NCI-H774 (cell line): Measurements from ENCODE around the gene NR3C1.

Experiments used
- DNase-seq: peaks from one replicate; lab custom pipeline; 2025; lab: John Stamatoyannopoulos, UW

NR3C1 gene

DNA sequence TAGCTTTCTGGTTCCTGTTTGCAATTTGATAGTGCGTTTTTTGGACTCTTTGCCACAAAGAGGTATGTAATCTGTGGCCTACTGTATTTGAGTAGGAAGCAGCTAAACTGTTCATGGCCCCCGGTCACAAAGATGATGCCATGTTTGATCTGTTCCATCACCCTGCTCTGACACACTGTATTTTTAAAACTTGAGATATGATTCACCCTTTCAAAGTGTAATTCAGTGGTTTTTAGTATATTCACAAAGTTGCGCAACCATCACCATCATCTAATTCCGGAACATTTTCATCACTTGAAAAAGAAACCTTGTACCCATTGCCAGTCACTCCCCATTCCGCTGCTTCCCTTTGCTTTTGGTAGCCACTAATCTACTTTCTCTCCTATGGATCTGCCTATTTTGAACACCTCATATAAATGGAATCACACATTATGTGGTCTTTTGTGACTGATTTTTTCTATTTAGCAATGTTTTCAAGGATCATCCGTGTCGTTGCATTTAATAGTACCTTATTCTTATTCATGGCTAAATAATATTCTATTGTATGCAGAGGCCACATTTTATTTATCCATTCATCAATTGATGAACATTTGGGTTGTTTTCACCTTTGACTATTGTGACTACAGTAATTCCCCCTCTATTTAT is 141.6 kb downstream of the NR3C1 start:
- no peak for DNase-seq

DNA sequence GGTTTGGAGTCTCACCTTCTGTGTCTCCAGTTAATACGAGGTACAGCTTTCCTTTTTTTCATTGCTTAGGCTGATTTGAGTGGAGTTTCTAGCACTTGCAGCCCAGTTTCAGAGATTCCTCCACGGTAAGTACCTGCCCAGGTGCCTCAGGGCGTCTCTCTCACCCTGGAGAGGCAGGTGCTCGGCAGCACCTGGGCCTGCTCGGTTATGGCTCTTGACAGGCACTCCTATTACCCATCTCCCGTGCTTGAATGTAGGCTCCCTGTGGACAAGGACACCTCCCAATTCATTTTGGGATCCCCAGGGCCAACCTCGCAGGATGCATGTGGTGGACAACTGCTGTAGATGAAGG is 144.3 kb downstream of the NR3C1 start:
- DNase-seq, result no peak

DNA sequence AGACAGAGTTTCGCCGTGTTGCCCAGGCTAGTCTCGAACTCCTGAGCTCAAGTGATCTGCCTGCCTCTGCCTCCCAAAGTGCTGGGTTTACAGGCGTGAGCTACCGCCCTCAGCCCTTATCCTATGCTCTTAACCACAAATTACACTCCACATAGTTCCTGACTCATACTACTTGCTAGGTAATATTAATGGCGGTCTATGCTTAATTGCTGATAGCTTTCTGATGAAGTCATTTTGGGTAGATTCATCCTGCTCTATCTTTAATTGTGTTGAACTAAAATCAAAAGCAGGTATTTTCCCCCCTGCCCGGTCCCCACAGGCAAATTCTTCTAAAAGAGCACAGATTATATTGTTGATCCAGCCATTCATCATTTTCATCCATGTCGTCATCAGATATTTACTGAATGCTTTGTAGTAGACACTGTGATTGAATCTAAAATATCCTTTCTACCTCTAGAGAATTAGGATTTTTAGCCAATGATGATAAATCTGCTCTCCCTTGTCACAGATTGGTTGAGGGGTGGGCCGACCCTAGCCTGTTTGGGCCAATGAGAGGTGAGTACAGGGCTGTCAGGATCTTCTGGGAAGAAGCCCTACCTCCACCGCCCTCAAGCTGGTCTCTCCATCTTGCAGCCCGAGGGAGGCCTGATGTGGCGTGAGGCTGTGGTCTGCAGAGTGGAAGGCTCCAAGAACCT is 144.8 kb downstream of the NR3C1 start:
- DNase-seq, result no peak

DNA sequence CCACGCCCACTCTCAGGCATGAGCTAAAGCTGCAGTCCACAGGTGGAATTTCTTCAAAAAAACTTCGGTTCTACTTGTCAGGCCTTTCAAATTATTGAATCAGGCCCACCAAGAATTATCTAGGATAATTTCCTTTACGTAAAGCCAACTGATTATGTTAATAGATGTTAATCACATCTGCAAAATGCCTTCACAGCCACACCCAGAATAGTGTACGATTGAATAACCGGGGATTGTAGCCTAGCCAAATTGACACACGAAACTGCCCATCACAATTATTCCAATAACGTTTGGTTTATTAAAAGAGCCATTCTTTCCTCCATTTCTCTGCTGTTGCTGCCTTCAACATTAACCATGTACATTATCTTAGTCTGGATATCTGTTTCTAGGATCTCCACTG is 148.7 kb downstream of the NR3C1 start:
- DNase-seq, result no peak

DNA sequence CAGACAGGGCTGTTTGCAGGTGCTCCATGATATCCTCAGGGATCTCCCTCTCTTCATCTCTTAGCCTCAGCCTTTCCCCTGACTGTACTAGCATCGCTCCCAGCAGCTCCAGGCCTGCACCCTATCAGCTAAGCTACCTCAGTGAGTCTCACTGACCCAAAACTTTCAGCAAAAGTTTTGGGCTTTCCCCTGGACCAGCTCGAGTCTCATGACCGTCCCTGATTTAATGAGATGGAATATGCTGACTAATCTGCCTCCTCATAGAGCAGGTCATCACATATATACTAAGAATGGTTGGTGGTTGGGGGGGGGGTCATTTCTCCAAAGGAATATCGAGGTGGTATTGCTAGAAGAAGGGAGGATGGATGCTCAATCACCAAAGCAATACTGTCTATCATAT is 151.5 kb downstream of the NR3C1 start:
- DNase-seq, result no peak

DNA sequence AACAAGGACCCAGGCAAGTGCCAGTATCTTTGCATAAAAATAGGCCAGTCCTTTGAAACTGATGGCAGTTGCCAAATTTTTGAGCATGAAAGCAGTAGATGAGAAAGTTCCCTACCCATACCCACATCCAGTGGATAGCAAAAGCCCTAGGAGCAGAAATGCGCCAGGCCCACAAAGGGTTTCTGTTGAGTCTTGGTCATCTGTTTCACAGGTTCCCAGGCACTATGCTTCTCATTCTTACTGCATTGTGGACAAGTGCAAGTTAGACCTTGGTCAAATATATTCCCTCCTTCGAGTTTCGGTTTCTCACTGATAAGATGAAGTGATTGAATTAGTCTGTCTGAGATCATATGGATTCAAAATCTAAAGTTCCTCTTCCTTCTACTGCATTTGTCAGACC is 152.3 kb downstream of the NR3C1 start:
- no peak for DNase-seq

DNA sequence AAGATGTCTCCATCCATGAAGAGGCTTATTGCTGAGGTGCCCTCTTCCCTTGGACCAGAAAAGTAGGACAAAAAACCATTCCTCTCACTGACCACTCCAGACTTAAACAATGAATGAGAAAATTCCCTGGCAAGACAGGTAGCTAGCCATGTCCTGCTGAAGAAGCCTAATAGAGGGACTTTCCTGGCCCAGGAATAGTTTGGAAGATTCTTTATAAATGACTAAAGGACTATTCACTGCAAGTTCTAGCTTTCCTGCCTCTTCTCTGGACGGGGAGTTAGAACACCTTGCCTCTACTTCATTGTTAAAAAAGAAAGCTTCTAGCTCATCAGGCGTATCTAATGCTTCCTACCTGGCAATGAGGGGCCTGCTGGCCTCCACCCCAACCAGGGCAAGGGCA is 153.6 kb downstream of the NR3C1 start:
- no peak for DNase-seq

DNA sequence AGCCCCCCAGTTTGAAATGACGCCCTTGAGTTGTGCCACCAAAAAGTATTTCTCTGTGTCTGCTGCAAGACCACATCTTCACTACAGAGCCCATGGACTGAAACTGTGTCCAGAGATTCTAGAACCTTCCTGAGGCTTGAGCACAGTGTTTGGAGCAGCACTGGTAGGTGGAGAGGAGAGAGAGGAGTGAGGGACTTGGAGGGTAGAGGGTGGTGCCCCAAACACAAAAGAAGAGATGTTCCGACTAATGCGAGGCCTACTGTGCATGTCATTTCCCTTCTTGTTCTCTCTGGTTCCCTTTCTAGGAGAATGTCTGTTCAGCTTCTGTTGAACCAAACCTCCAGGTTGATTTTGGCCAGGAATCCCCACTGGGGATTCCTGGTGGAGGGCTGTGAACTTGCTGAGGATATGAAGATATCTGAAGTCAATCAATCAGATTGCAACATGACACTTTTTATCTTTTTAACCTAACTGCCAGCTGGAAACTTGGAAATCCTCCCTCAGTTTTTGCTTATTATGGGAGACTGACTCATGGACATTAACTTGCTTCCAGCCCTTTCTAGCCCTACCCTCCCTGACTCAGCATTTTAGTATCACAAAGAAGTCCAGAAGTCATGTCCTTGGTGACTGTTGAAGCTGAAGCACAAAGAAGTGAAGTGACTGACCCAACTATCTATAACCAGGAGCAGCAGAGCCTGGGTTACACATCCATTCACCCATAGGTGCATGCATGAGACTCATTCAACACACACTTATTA is 154.5 kb downstream of the NR3C1 start:
- DNase-seq, result no peak

DNA sequence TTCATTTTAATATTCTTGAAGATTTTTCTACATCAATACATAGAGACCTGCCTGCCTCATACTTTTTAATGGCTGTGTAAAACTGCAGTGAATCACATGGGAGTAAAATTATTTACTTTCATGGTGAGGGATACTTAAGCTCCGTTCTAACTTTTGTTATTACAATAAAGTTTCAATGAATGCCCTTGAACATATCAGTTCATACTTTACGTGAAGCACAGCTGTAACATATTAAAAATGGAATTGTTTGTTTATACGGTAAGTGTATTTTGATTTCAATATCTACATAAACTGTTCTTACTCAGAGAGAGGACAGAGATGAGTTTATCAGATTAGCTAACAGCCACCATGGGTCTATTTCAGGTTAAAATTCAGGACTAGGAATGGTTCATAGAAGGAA is 155.1 kb downstream of the NR3C1 start:
- no peak for DNase-seq

DNA sequence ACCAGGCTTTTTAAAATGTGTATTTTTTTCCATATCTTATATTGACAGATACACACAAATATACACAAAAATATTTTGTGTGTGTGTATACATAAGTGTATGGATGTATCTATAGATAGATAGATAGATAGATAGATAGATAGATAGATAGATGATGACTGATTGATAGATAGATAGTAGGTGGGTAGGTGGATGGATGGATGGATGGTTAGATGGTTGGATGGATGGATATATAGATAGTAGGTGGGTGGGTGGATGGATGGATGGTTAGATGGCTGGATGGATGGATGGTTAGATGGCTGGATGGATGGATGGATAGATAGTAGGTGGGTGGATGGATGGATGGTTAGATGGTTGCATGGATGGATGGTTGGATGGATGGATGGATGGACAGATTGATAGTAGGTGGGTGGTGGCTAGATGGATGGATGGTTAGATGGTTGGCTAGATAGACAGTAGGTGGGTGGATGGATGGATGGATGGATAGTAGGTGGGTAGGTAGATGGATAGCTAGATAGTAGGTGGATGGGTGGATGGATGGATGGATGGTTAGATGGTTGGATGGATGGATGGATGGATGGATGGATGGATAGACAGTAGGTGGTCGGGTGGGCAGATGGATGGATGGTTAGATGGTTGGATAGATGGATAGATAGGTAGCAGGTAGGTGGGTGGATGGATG is 156.2 kb downstream of the NR3C1 start:
- DNase-seq, result no peak

DNA sequence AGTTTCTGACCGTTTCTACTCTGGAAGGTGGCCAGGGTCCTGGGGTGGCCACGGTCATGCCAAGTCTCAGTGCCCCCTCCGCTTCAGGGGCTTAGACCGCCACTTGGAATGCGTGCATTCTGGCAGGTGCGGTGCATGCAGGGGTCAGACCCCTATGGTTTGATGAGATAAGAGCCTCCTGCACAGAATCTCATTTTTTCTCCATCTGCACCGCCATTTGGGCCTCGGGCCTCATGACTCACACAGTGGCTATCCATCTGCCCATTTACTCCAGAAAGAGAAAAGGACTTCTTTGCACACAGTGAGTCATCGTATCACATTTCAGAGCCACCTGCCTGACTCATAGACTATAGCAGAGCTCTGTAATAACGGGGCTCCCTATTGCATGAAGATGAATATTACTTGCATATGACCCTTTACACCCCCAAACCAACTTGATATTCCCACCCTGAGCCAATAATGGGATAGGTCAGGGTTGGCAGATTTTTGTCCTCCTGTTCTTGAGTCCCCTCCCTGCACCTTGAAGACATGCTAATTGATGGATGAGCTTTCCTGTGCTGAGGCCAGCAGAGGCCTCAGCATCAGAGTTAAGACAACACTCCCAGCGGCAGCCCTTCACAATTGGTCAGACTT is 157.4 kb downstream of the NR3C1 start:
- peak; percentile 36 for DNase-seq

DNA sequence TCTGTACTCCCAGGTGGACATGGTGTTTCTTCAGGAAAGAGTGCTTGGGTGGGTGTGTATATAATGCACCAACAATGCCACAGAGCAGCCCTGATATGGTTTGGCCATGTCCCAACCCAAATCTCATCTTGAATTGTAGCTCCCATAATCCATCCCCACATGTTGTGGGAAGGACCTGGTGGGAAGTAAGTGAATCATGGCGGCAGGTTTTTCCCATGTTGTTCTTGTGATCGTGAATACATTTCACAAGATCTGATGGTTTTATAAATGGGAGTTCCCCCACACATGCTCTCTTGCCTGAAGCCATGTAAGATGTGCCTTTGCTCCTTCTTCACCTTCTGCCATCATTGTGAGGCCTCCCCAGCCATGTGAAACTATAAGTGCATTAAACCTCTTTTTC is 158.5 kb downstream of the NR3C1 start:
- no peak for DNase-seq

DNA sequence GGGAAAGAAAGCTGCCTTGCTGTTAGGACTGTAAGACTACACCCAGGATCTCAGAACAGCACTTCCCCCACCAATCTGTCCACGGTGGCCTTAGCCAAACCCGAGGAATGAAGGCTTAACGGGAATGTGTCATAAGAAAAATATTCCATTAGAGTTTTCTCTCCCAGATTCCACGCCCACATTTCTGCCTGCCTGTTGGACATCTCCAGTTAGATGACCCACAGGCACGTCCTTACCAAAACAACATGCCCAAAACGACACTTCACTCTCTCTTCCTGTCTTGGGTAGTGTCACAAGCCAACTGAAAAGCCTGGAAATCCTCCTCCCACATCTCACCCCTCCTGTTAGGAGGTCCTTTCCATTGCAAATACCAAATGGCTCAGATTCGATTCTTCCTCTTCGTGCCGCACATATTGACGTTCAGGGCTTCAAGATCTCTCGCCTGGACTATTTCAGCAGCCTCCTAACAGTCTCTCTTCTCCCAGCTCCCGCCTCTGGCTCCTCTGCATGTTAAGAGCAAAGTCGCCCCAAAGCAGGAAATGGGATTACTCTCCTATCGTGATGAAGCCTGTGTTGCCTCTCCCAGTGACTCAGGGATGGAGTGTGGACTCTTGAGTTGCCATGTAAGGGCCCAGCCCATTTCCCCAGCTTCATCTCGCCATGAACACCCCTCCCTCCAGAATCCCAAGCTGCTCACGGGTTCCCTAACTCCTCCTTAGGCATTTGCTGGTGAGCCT is 159.3 kb downstream of the NR3C1 start:
- no peak for DNase-seq

DNA sequence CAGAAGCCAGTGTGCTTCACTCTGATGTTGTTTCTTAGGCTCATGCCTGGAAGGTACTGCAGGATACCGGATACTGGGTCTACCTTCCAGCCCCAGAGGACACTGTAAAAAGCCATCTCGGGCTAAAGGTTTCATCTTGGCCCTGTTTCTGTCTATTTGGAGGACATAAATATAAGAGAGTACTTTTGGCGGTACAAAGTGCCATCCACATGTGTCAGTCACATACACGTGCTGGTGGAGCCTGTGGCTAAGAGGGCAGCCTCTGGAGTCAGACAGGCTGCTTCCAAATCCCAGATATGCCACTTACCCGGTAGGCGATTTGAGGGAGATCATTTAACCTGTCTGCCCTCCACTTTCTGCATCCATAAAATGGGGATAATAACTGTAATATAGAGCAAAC is 160.4 kb downstream of the NR3C1 start:
- DNase-seq, result no peak

DNA sequence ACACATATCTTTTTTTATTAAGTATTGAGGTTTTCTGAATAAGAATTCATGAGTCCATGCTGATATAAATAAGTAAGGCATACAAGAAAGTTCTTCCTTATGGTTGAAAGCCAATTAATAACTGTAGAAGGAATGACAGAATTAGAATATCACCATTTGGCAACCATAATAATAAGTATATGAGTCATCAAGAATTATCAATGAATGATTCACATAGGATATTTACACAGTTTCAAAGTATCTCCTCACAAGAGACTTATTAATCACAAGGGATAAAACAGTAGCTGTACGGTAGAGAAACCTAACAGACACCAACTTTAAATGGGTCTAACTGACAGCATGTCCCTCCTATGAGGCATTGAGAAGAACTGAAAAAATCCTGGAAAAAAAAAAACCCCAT is 161.6 kb downstream of the NR3C1 start:
- DNase-seq, result no peak

DNA sequence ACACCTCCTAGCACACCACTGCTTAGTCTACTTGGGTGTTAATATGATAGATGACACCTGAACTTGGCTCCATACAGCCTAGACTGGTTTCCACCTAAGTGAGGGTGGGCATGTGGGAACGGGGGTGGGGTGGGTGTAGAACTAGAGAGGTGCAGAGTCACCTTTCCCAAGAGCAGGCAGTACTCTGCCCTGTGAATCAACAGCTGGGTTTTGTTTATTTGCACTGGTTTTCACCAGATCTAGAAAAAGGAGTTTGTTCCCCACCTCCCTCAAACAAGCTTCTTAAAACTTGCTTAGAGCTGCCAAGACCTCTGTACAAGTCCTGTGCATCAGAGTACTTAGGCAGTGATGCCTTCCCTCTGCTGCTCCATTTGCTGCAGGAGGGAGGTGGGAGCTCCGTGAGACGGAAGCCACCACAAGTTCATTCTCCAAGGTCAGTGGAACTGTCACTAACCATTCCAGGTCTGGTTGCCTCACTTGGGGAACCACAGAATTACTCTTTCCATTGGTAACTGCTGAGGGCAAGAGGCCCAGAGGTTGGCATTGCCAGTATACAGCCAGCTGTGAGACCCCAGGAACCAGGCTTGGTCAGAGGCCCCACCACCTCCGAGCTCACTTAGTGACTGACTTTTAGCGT is 163.5 kb downstream of the NR3C1 start:
- no peak for DNase-seq

DNA sequence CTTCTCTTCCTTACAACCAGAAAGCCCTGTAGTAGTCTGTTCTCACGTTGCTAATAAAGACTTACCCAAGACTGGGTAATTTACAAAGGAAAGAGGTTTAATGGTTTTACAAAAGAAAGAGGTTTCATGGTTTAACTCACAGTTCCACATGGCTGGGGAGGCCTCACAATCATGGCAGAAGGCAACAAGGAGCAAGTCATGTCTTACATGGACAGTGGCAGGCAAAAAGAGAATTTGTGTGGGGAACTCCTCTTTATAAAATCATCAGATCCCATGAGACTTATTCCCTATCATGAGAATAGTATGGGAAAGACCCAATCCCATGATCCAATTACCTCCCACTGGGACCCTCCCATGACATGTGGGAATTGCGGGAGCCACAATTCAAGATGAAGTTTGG is 164.9 kb downstream of the NR3C1 start:
- DNase-seq, result no peak

DNA sequence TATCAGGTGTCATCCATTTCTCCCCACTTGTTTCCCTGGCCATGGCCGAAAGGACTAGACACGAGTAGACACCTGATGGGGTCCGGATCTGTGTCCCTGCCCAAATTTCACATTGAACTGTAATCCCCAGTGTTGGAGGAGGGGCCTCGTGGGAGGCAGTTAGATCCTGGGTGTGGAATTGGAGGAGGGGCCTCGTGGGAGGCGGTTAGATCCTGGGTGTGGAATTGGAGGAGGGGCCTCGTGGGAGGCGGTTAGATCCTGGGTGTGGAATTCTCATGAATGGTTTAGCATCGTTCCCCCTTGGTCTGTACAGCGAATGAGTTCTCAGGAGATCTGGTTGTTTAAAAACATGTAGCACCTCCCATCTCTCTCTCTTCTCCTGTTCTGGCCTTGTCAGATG is 165.8 kb downstream of the NR3C1 start:
- no peak for DNase-seq

DNA sequence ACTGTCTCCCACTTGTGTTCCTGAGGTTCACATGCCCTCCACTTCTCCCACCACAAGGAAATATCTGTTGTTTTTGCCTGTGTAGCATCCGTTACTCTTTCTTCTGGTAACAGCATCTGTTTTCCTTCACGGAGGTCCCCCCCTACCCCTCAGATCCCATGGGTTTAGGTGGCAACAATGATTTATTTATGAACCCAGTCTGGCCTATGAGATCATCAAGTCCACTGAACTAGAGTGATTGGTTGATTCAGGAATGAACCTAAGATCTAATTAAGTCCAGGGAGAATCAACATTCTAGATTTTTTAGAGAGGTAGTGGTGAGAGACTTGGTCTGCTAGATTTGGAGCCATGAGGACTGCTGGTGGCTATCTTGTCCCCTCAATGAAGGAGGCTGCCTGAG is 166.8 kb downstream of the NR3C1 start:
- DNase-seq, result no peak

DNA sequence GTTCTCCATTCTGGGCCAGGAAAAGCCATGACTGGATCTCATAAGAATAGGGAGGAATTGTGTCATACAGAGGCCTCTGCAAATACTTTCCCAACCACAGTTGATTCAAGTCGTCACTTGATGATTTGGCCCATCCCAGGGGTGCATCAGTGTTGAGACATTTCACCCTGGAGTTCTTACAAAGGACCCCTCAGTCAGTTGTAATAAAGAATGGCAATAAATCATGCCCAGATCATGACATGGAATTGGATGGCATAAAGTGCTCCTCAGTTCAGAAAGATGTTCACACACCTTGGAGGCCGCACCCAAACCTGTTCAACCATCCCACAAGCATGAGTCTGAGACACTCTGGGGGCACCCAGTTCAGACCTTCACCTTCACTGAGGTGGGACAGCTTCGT is 168.1 kb downstream of the NR3C1 start:
- no peak for DNase-seq

DNA sequence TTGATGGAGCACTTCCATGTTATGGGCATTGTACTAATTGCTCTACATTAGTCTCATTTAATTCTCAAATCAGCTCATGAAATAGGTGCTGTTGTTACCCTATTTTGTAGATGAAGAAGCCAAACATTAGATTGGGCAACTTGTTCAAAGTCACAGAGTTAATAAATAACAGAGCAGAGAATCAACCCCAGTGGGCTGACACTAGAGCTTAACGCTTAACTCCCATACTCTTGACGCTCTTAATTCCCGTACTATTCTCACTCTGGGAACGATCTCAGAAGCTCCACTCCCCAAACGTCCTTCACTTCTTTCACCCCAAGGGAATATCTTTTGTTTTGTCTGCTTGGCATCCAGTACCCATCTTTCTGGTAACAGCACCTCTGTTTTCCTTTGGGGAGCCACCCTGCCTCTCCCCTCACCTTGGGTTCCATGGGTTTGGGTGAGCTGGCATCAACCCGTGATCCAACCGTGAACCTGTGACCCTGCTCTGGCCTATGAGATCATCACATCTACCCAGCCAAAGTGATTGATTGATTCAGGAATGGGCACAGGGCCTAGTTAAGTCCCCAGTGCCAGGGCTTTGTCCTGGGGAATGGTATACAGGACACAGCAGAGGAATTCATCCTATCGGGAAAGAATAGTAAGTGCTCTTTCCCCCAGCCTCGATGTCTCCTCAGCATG is 169.2 kb downstream of the NR3C1 start:
- no peak for DNase-seq
